ENCODE data around the gene BRD3.

Gene BRD3

DNA sequence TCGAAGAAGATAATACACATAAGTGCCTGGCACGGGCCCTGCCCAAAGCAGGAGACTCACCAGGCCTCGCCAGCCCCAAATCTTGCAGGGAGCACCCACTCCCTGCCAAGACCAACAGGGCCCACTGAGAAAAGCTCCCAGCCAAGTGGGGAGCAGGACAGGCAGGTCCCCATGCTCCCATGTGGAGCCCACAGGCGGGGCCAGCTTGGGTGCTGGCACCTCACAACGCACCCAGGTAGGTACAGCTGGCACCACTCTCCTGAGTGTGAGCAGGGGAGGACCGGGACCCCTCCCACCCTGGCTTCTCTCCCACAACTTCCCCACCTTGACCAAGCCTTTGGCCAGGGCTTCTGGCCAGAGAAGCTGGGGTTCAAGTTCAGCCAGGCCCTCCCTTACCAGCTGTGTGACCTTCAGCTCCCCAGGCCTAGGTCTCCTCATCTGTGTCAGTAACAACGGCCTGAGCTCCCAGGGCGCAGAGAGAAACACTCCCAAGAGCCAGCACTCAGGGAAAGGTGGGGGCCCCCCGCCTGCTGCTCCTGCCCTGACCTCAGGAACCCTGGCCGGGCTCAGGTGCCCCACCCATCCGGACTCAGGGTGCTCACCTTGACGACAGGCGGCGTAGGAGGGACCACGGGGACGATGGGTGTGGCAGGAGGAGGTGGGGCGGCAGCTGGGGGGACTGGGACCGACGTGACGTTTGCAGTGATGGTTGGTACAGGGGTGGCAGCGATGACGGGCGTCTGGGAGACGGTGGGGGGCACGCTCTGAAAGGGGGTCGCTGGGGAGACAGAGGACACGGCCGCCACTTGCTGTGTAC lies 17.8 kb downstream of the BRD3 start:
- Histone ChIP-seq H3K9me3 (ENCODE audit: control insufficient read depth in 5 of 5, low read length in 5 of 5) (no peaks in the 10 kb centered on the region), H3K36me3 (ENCODE audit: control insufficient read depth in 5 of 5, insufficient read depth in 5 of 5, low read length in 5 of 5) (peaks cover 0 to 86% (median 81%) of the 10 kb centered on the region in 5 donors), H3K27me3 (ENCODE audit: control insufficient read depth in 5 of 5, insufficient read depth in 4 of 5, low read length in 5 of 5) (no peaks in the 10 kb centered on the region), H3K4me1 (ENCODE audit: control insufficient read depth in 5 of 5, insufficient read depth in 5 of 5, low read length in 5 of 5) (peaks cover 0 to 23% (median 8%) of the 10 kb centered on the region in 5 donors), H3K4me3 (ENCODE audit: low read depth in 1 of 5, low read length in 5 of 5) (no peak overlapping the region), H3K9ac (ENCODE audit: low read length in 5 of 5) (no peak overlapping the region), H3K27ac (ENCODE audit: low read depth, low read length) (no peak overlapping the region)

DNA sequence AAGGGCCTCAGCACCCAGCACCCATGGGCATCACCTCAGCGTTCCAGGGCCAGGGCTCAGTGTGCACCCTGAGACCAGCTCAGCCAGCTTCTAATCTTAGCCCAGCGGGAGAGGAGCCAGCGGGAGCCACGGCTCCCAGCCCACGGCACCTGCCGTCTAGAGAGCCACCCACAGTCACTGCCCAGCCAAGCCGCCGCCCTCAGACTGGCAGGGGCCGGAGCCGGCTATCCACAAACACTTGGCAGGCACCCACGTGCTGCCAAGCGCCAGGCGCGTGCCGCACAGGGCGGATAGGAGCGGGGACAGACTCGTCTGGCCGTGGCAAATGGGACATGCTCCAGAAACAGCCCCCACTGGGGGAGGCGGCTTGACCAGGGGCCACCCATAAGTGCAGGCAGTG lies 18.6 kb downstream of the BRD3 start:
- no peaks in the 10 kb centered on the region for H3K27me3 ChIP-seq (ENCODE audit: control insufficient read depth in 5 of 5, insufficient read depth in 4 of 5, low read length in 5 of 5)
- no peak overlapping the region for H3K9ac ChIP-seq (ENCODE audit: low read length in 5 of 5)
- H3K4me3 ChIP-seq (ENCODE audit: low read depth in 1 of 5, low read length in 5 of 5) = no peak overlapping the region
- H3K9me3 ChIP-seq (ENCODE audit: control insufficient read depth in 5 of 5, low read length in 5 of 5) = no peaks in the 10 kb centered on the region
- peaks cover 0 to 15% (median 5%) of the 10 kb centered on the region in 5 donors for H3K4me1 ChIP-seq (ENCODE audit: control insufficient read depth in 5 of 5, insufficient read depth in 5 of 5, low read length in 5 of 5)
- H3K27ac ChIP-seq (ENCODE audit: low read depth, low read length) = no peak overlapping the region
- peaks cover 0 to 94% (median 88%) of the 10 kb centered on the region in 5 donors for H3K36me3 ChIP-seq (ENCODE audit: control insufficient read depth in 5 of 5, insufficient read depth in 5 of 5, low read length in 5 of 5)

DNA sequence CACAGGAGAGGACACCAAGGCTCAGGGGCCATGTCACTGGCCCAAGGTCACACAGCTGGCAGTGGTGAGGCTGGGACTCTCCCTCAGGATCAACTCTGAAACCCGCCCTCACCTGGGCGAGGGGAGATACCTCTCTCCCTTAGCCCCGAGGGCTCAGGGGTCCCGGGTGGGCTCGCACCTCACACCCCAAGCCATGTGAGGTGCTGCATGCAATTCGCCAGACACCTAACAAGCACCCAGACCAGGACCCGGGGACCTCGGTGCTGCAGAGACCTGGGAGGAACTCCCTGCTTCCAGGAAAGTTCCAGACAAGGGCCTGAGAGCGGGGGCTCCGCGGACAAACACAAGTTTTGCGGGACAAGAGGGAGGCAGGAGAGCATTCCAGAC lies 19.3 kb downstream of the BRD3 start:
- Histone ChIP-seq H3K9ac (ENCODE audit: low read length in 5 of 5) (no peak overlapping the region), H3K4me1 (ENCODE audit: control insufficient read depth in 5 of 5, insufficient read depth in 5 of 5, low read length in 5 of 5) (peaks cover 0 to 13% (median 3%) of the 10 kb centered on the region in 5 donors), H3K36me3 (ENCODE audit: control insufficient read depth in 5 of 5, insufficient read depth in 5 of 5, low read length in 5 of 5) (peaks cover 0 to 97% (median 95%) of the 10 kb centered on the region in 5 donors), H3K4me3 (ENCODE audit: low read depth in 1 of 5, low read length in 5 of 5) (no peak overlapping the region), H3K9me3 (ENCODE audit: control insufficient read depth in 5 of 5, low read length in 5 of 5) (no peaks in the 10 kb centered on the region), H3K27ac (ENCODE audit: low read depth, low read length) (no peak overlapping the region), H3K27me3 (ENCODE audit: control insufficient read depth in 5 of 5, insufficient read depth in 4 of 5, low read length in 5 of 5) (no peaks in the 10 kb centered on the region)

DNA sequence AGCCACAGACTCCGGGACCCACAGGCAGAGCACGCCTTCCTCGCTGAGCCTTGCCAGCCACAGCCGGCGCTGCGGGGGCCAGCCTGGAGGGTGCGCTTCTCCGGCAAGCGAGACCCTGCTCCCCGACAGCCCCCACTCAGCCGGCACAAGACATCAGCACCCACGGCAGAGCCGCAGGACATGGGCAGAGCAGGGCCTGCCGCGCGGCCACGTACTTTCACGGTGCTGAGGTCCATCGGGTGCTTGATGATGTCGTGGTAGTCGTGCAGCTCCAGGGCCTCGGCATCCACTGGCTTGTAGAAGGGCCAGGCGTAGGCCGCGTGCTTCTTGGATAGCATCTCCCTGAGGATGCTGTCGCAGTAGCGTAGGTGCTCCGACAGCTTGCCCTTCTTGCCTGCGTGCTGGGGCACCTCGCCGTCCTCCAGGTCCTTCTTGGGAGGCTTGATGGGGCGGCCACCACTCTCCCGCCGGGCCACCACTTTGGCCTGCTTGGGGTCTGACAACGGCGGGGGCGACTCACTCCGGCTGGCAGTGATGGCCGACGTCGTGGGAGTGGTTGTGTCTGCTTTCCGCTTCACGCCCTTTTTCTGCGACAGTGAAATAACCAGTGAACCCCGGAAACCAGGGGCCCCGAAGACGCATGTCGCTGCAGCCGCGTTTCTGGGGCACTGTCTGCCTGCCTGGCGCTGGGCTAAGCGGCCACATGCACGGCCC lies 19.8 kb downstream of the BRD3 start:
- Histone ChIP-seq H3K9me3 (ENCODE audit: control insufficient read depth in 5 of 5, low read length in 5 of 5) (no peaks in the 10 kb centered on the region), H3K36me3 (ENCODE audit: control insufficient read depth in 5 of 5, insufficient read depth in 5 of 5, low read length in 5 of 5) (peaks cover 0 to 98% (median 97%) of the 10 kb centered on the region in 5 donors), H3K4me3 (ENCODE audit: low read depth in 1 of 5, low read length in 5 of 5) (no peak overlapping the region), H3K4me1 (ENCODE audit: control insufficient read depth in 5 of 5, insufficient read depth in 5 of 5, low read length in 5 of 5) (peaks cover 0 to 13% (median 3%) of the 10 kb centered on the region in 5 donors), H3K27ac (ENCODE audit: low read depth, low read length) (no peak overlapping the region), H3K9ac (ENCODE audit: low read length in 5 of 5) (no peak overlapping the region), H3K27me3 (ENCODE audit: control insufficient read depth in 5 of 5, insufficient read depth in 4 of 5, low read length in 5 of 5) (no peaks in the 10 kb centered on the region)

DNA sequence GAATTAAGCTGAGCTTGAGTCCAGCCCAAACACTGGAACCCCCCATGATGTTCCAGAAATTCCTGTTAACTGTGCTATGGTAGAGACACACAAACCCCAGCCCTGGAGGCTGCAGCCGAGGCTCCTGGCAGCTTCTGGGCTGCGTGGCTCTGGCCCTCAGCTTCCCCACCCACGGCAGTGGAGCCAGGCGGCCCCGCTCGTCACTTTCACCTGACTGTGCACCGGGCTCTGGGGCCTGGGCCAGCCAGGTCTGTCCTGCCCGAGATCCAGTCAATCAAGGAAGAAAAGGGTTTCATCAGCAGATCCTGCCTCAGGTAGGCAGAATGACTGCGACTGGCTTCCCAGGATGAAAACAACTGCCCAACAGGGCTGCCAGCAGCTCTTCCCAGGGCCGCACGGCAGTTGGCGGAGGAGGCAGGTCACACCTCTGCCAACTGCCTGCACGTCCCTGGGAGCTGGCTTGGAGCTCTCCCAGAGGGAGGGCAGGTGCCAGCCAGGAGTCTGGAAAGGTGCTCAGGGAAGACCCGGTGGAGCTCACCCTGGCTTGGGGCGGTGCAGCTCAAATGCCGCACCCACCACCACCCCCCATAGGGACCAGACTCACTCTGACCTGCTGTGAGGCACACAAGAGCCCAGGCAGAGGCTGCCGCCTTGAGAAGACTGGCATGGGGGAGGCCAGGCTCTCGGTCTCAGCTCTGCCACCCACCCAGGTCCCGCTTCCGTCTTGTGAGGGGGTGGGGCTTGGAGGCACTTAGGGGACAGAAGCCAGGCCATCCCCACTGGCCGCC lies 20.7 kb downstream of the BRD3 start:
- no peak overlapping the region for H3K9ac ChIP-seq (ENCODE audit: low read length in 5 of 5)
- H3K4me1 ChIP-seq (ENCODE audit: control insufficient read depth in 5 of 5, insufficient read depth in 5 of 5, low read length in 5 of 5) = peaks cover 0 to 13% (median 3%) of the 10 kb centered on the region in 5 donors
- no peaks in the 10 kb centered on the region for H3K9me3 ChIP-seq (ENCODE audit: control insufficient read depth in 5 of 5, low read length in 5 of 5)
- H3K36me3 ChIP-seq (ENCODE audit: control insufficient read depth in 5 of 5, insufficient read depth in 5 of 5, low read length in 5 of 5) = peaks cover 0 to 91% (median 89%) of the 10 kb centered on the region in 5 donors
- no peak overlapping the region for H3K27ac ChIP-seq (ENCODE audit: low read depth, low read length)
- H3K4me3 ChIP-seq (ENCODE audit: low read depth in 1 of 5, low read length in 5 of 5) = no peak overlapping the region
- no peaks in the 10 kb centered on the region for H3K27me3 ChIP-seq (ENCODE audit: control insufficient read depth in 5 of 5, insufficient read depth in 4 of 5, low read length in 5 of 5)

DNA sequence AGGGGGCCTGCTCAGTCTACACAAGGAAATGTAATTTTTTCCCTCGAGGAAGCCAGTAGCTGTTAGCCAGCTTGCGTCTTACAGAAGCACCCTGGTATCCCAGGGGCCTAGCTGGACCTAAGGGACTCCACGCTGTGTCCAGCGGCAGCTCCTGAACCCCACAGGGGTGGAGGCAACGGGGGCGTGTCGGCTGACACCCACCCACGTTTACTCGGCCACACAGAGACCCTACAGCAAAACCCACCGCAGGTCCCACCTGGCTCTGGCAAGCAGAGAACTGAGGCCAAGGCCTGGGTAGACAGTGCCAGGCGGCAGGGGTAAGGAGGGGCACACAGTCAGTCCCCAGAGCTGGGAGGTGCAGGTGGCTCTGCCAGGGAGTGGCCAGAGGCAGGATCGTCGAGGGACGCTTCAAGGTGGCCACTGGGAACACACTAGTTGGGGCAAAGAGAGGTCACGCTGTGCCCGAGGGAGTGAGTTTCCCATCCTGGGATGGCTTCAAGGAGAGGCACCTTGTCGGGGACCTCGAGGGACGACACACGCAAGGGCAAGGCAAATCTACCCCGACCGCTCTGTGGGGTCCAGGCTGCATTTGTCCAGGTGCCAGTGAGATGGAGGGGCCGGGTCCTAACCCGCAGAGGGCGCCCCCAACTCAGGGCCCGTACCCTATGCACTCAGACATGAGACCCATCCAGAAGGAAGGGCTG lies 21.8 kb downstream of the BRD3 start:
- no peaks in the 10 kb centered on the region for H3K27me3 ChIP-seq (ENCODE audit: control insufficient read depth in 5 of 5, insufficient read depth in 4 of 5, low read length in 5 of 5)
- no peaks in the 10 kb centered on the region for H3K9me3 ChIP-seq (ENCODE audit: control insufficient read depth in 5 of 5, low read length in 5 of 5)
- H3K9ac ChIP-seq (ENCODE audit: low read length in 5 of 5) = no peak overlapping the region
- no peak overlapping the region for H3K27ac ChIP-seq (ENCODE audit: low read depth, low read length)
- no peak overlapping the region for H3K4me3 ChIP-seq (ENCODE audit: low read depth in 1 of 5, low read length in 5 of 5)
- peaks cover 3 to 22% (median 12%) of the 10 kb centered on the region in 5 donors for H3K4me1 ChIP-seq (ENCODE audit: control insufficient read depth in 5 of 5, insufficient read depth in 5 of 5, low read length in 5 of 5)
- peaks cover 0 to 94% (median 91%) of the 10 kb centered on the region in 5 donors for H3K36me3 ChIP-seq (ENCODE audit: control insufficient read depth in 5 of 5, insufficient read depth in 5 of 5, low read length in 5 of 5)

DNA sequence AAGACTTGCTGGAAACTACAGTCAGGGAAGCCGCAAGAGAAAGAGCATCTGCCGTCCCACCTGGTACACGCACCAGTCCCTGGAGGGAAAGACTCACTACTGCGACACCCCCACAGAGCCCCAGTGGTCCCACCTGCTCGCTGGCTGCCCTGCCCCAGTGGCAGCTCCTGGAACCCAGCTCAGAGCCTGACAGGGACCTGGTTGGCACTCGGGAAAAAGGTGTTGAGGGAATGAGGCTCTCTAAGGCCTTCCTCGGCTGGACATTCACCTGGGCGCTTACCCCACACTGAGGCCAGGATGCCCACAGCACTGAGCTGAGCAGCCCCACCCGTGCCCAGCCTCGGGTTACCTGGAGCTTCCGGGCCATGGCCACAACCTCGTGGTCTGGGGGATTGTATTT lies 22.9 kb downstream of the BRD3 start:
- Histone ChIP-seq H3K4me3 (ENCODE audit: low read depth in 1 of 5, low read length in 5 of 5) (no peak overlapping the region), H3K27me3 (ENCODE audit: control insufficient read depth in 5 of 5, insufficient read depth in 4 of 5, low read length in 5 of 5) (no peaks in the 10 kb centered on the region), H3K9me3 (ENCODE audit: control insufficient read depth in 5 of 5, low read length in 5 of 5) (no peaks in the 10 kb centered on the region), H3K36me3 (ENCODE audit: control insufficient read depth in 5 of 5, insufficient read depth in 5 of 5, low read length in 5 of 5) (peaks cover 0 to 92% (median 88%) of the 10 kb centered on the region in 5 donors), H3K27ac (ENCODE audit: low read depth, low read length) (no peak overlapping the region), H3K4me1 (ENCODE audit: control insufficient read depth in 5 of 5, insufficient read depth in 5 of 5, low read length in 5 of 5) (peaks cover 5 to 26% (median 16%) of the 10 kb centered on the region in 5 donors), H3K9ac (ENCODE audit: low read length in 5 of 5) (no peak overlapping the region)

DNA sequence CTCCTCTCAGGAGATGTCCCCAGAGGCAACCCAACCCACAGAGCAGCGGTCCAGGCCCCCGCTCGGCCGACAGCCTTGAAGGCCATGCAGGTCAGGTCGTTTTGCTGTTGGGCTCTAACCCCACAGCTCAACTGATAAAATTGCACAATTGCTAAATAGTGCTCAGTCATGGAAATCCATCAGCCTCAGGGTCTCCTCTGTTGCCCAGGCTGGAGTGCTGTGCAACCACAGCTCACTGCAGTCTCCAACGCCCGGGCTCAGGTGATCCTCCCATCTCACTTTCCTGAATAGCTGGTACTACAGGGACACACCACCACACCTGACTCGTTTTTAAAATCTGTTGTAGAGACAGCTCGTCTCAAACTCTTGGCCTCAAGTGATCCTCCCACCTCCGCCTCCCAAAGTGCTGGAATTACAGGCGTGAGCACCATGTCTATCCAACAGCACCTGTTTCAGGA lies 24.3 kb downstream of the BRD3 start:
- H3K9ac ChIP-seq (ENCODE audit: low read length in 5 of 5) = no peak overlapping the region
- no peak overlapping the region for H3K4me3 ChIP-seq (ENCODE audit: low read depth in 1 of 5, low read length in 5 of 5)
- H3K36me3 ChIP-seq (ENCODE audit: control insufficient read depth in 5 of 5, insufficient read depth in 5 of 5, low read length in 5 of 5) = peaks cover 0 to 92% (median 87%) of the 10 kb centered on the region in 5 donors
- H3K27me3 ChIP-seq (ENCODE audit: control insufficient read depth in 5 of 5, insufficient read depth in 4 of 5, low read length in 5 of 5) = no peaks in the 10 kb centered on the region
- no peak overlapping the region for H3K27ac ChIP-seq (ENCODE audit: low read depth, low read length)
- peaks cover 5 to 23% (median 17%) of the 10 kb centered on the region in 5 donors for H3K4me1 ChIP-seq (ENCODE audit: control insufficient read depth in 5 of 5, insufficient read depth in 5 of 5, low read length in 5 of 5)
- no peaks in the 10 kb centered on the region for H3K9me3 ChIP-seq (ENCODE audit: control insufficient read depth in 5 of 5, low read length in 5 of 5)

DNA sequence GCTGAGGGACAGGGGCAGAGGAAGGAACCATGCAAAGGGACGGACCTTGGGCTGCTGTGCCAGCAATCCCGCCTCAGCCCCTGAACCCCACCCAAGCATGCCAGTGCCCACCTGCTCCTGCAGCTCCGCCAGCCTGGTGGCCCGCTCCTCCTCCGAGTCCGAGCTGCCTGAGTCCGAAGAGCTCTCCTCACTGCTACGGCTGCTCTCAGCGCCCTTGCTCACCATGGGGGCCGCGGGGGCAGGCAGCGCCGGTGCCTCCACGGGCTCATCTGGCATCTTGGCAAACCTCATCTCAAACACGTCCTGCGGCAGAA lies 26.2 kb downstream of the BRD3 start:
- Histone ChIP-seq H3K27ac (ENCODE audit: low read depth, low read length) (no peak overlapping the region), H3K9ac (ENCODE audit: low read length in 5 of 5) (no peak overlapping the region), H3K27me3 (ENCODE audit: control insufficient read depth in 5 of 5, insufficient read depth in 4 of 5, low read length in 5 of 5) (no peaks in the 10 kb centered on the region), H3K9me3 (ENCODE audit: control insufficient read depth in 5 of 5, low read length in 5 of 5) (no peaks in the 10 kb centered on the region), H3K4me3 (ENCODE audit: low read depth in 1 of 5, low read length in 5 of 5) (no peak overlapping the region), H3K4me1 (ENCODE audit: control insufficient read depth in 5 of 5, insufficient read depth in 5 of 5, low read length in 5 of 5) (peaks cover 5 to 23% (median 17%) of the 10 kb centered on the region in 5 donors), H3K36me3 (ENCODE audit: control insufficient read depth in 5 of 5, insufficient read depth in 5 of 5, low read length in 5 of 5) (peaks cover 0 to 79% (median 68%) of the 10 kb centered on the region in 5 donors)

Data from subcutaneous abdominal adipose tissue (tissue), 5 donors.